H9 (cell line): ENCODE data around the gene MAGEB4. TPM values are rescaled to one million over a fixed set of nuclear protein-coding genes. Genes with fewer than 3 reads are reported as not detected.

Source experiments
- DNase-seq: peaks from one replicate; pipeline ENCODE4 v3.0.0-alpha.2; 2017
- H2AFZ ChIP-seq: one replicate; pipeline ENCODE4 v1.6.1; 2013; ENCODE audit warnings: mild to moderate bottlenecking, low read length, control low read depth, moderate library complexity
- H2AK5ac ChIP-seq: 2 replicates; pipeline ENCODE4 v1.6.1; 2013; ENCODE audit warnings: low read length, control low read depth, mixed read lengths; ENCODE audit not compliant: insufficient read length
- H2BK120ac ChIP-seq: one replicate; pipeline ENCODE4 v1.6.1; 2013; ENCODE audit warnings: low read depth, mild to moderate bottlenecking, low read length, control low read depth, inconsistent platforms; ENCODE audit not compliant: poor library complexity, severe bottlenecking
- H2BK12ac ChIP-seq: 2 replicates; pipeline ENCODE4 v1.6.1; 2013; ENCODE audit warnings: low read length, control low read depth, mixed read lengths, low read depth; ENCODE audit not compliant: insufficient read length
- H2BK15ac ChIP-seq: 2 replicates; pipeline ENCODE4 v1.6.1; 2013; ENCODE audit warnings: low read depth, low read length, control low read depth
- H2BK20ac ChIP-seq: one replicate; pipeline ENCODE4 v1.6.1; 2013; ENCODE audit warnings: low read depth, mild to moderate bottlenecking, low read length, control low read depth, inconsistent platforms; ENCODE audit not compliant: poor library complexity, severe bottlenecking
- H2BK5ac ChIP-seq: 2 replicates; pipeline ENCODE4 v1.6.1; 2013; ENCODE audit warnings: low read length, control low read depth, mixed read lengths; ENCODE audit not compliant: insufficient read length
- H3K14ac ChIP-seq: 2 replicates; pipeline ENCODE4 v1.6.1; 2013; ENCODE audit warnings: low read length, control low read depth; ENCODE audit not compliant: insufficient read depth
- H3K18ac ChIP-seq: 2 replicates; pipeline ENCODE4 v1.6.1; 2013; ENCODE audit warnings: low read depth, mild to moderate bottlenecking, mixed read lengths, low read length, control low read depth; ENCODE audit not compliant: insufficient read length
- H3K23ac ChIP-seq: 2 replicates; pipeline ENCODE4 v1.6.1; 2013; ENCODE audit warnings: low read length, control low read depth, mixed read lengths, low read depth; ENCODE audit not compliant: insufficient read length
- H3K23me2 ChIP-seq: 2 replicates; pipeline ENCODE4 v1.6.1; 2013; ENCODE audit warnings: low read depth, mild to moderate bottlenecking, mixed read lengths, low read length, control low read depth; ENCODE audit not compliant: insufficient read length, poor library complexity, severe bottlenecking
- H3K27ac ChIP-seq: 2 replicates; pipeline ENCODE4 v1.5.1; 2013; ENCODE audit warnings: low read length, control low read depth, mixed read lengths, low read depth; ENCODE audit not compliant: insufficient read length
- H3K27me3 ChIP-seq: 2 replicates; pipeline ENCODE4 v1.6.1; 2013; ENCODE audit warnings: low read length, control low read depth, inconsistent platforms; ENCODE audit not compliant: insufficient read depth
- H3K4ac ChIP-seq: 2 replicates; pipeline ENCODE4 v1.6.1; 2013; ENCODE audit warnings: low read depth, mild to moderate bottlenecking, control low read depth, inconsistent platforms, low read length, moderate library complexity
- H3K4me1 ChIP-seq: 2 replicates; pipeline ENCODE4 v1.6.1; 2013; ENCODE audit warnings: low read length, control low read depth, inconsistent platforms; ENCODE audit not compliant: insufficient read depth
- H3K4me2 ChIP-seq: 2 replicates; pipeline ENCODE4 v1.6.1; 2013; ENCODE audit warnings: low read length, control low read depth, mixed read lengths; ENCODE audit not compliant: insufficient read length, insufficient read depth
- H3K56ac ChIP-seq: 2 replicates; pipeline ENCODE4 v1.6.1; 2013; ENCODE audit warnings: low read depth, mild to moderate bottlenecking, mixed read lengths, low read length, control low read depth; ENCODE audit not compliant: insufficient read length
- H3K79me1 ChIP-seq: 2 replicates; pipeline ENCODE4 v1.6.1; 2013; ENCODE audit warnings: low read depth, mild to moderate bottlenecking, moderate library complexity, low read length, control low read depth, inconsistent platforms; ENCODE audit not compliant: insufficient read depth, poor library complexity, severe bottlenecking
- H3K79me2 ChIP-seq: 2 replicates; pipeline ENCODE4 v1.6.1; 2013; ENCODE audit warnings: low read length, control low read depth, inconsistent platforms; ENCODE audit not compliant: insufficient read depth
- H3K9ac ChIP-seq: 2 replicates; pipeline ENCODE4 v1.6.1; 2013; ENCODE audit warnings: low read length, control low read depth, mixed read lengths; ENCODE audit not compliant: insufficient read length; ENCODE audit errors: extremely low read depth
- H3K9me3 ChIP-seq: one replicate; pipeline ENCODE4 v1.6.1; 2013; ENCODE audit warnings: low read depth, low read length, inconsistent platforms; ENCODE audit not compliant: control insufficient read depth
- H3T11ph ChIP-seq: one replicate; pipeline ENCODE4 v1.6.1; 2013; ENCODE audit warnings: mild to moderate bottlenecking, low read length, control low read depth, inconsistent platforms
- H4K20me1 ChIP-seq: one replicate; pipeline ENCODE4 v1.6.1; 2013; ENCODE audit not compliant: control insufficient read depth, insufficient read length, insufficient read depth
- H4K5ac ChIP-seq: 2 replicates; pipeline ENCODE4 v1.6.1; 2013; ENCODE audit warnings: low read depth, mild to moderate bottlenecking, mixed read lengths, low read length, control low read depth; ENCODE audit not compliant: insufficient read length
- H4K8ac ChIP-seq: replicated peaks from 2 replicates; pipeline ENCODE4 v1.6.1; 2013; ENCODE audit warnings: low read length, control low read depth, mixed read lengths, low read depth; ENCODE audit not compliant: insufficient read length
- H4K91ac ChIP-seq: 2 replicates; pipeline ENCODE4 v1.6.1; 2013; ENCODE audit warnings: low read depth, mild to moderate bottlenecking, moderate library complexity, mixed read lengths, low read length, control low read depth; ENCODE audit not compliant: insufficient read length
- H3K27ac Mint-ChIP-seq, 3 experiments: 2 replicates in 2 of 3; 3 replicates in 1 of 3; pipeline ENCODE4 v1.8.0; 2020 to 2021; ENCODE audit warnings: mixed read lengths in 3 of 3, mild to moderate bottlenecking in 1 of 3, moderate library complexity in 1 of 3
- H3K27me3 Mint-ChIP-seq: 2 replicates; pipeline ENCODE4 v1.8.0; 2021; ENCODE audit warnings: low read depth, mild to moderate bottlenecking, moderate library complexity, mixed read lengths
- H3K36me3 Mint-ChIP-seq, 3 experiments: 2 replicates in 2 of 3; 3 replicates in 1 of 3; pipeline ENCODE4 v1.8.0; 2020 to 2021; ENCODE audit warnings: low read depth in 3 of 3, mixed read lengths in 3 of 3; ENCODE audit not compliant: insufficient read depth in 1 of 3
- H3K4me1 Mint-ChIP-seq, 2 experiments: 2 replicates each; pipeline ENCODE4 v1.8.0; 2020; ENCODE audit warnings: mixed read lengths in 2 of 2
- H3K4me3 Mint-ChIP-seq, 2 experiments: 2 replicates in 1 of 2; 3 replicates in 1 of 2; pipeline ENCODE4 v1.8.0; 2020 to 2021; ENCODE audit warnings: mild to moderate bottlenecking in 2 of 2, mixed read lengths in 2 of 2, moderate library complexity in 1 of 2
- H3K9me3 Mint-ChIP-seq, 2 experiments: 2 replicates in 1 of 2; 3 replicates in 1 of 2; pipeline ENCODE4 v1.8.0; 2020; ENCODE audit warnings: mild to moderate bottlenecking in 2 of 2, mixed read lengths in 2 of 2, moderate library complexity in 1 of 2
- WGBS: extraction: QIAGEN DNeasy Blood & Tissue Kit; methylation state at CpG from one replicate; pipeline ENCODE4 v1.1.7; 2013; ENCODE audit warnings: missing lambda C conversion rate, low lambda C conversion rate, mixed read lengths; ENCODE audit not compliant: insufficient read length; ENCODE audit errors: extremely low coverage; 5-methylcytosine and 5-hydroxymethylcytosine counted together
- total RNA-seq: library from RNA; stranded (reverse); gene quantifications from 2 replicates; pipeline ENCODE4 v1.2.1, GENCODE V29; 2021
- TF ChIP-seq, protein P1 (sequence below): fragments of 200-600 bp; sonication (generic); conservative IDR thresholded peaks from 3 replicates; pipeline ENCODE4 v1.8.0; 2021; ENCODE audit warnings: antibody characterized with exemption, mild to moderate bottlenecking

Gene MAGEB4
- total RNA-seq, 1 experiment from 2014 or later, result 0.11 TPM

DNA sequence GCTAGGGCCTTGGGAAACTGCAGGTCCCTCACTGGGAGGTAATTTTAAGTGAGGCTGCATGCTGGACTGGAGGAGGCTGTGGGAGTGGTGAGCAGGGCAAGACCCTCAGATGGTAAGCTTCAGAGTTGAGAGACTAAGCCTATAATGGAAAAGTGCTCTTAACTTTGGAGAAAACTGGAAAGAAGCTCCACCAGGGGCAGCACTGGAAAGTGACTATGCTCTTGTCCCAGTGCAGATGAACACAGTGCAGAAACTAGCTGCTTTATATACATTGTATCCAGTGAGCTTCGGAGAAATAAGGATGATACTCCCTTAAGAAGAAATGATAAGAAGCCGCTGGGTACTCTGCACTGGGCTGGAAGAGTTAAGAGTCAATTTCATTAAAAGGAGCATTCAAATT lies 29.6 kb upstream of the MAGEB4 start:
- Histone ChIP-seq H2BK5ac (no peak overlapping the region), H3K18ac (no peak overlapping the region), H3K56ac (no peak overlapping the region), H3K9me3 (no peaks in the 10 kb centered on the region), H2BK15ac (no peak overlapping the region), H3K4ac (no peak overlapping the region), H4K91ac (no peak overlapping the region), H3K23ac (no peak overlapping the region), H2AFZ (no peak overlapping the region), H3K23me2 (no peaks in the 10 kb centered on the region), H4K20me1 (no peaks in the 10 kb centered on the region), H2AK5ac (no peak overlapping the region), H2BK120ac (no peak overlapping the region), H3K14ac (no peak overlapping the region), H3K27me3 (no peaks in the 10 kb centered on the region), H3K4me2 (no peak overlapping the region), H3K27ac (no peak overlapping the region), H3K4me1 (no peaks in the 10 kb centered on the region), H4K5ac (no peak overlapping the region), H4K8ac (no peak overlapping the region), H3T11ph (no peak overlapping the region), H3K79me1 (no peaks in the 10 kb centered on the region), H2BK12ac (no peak overlapping the region), H3K79me2 (no peaks in the 10 kb centered on the region), H2BK20ac (no peak overlapping the region), H3K9ac (no peak overlapping the region)
- WGBS, result no CpG with 5 or more reads among the region's 2 CpGs
- H3K9me3 Mint-ChIP-seq, result peaks cover 18 to 68% of the 10 kb centered on the region in 2 experiments; a peak in 4 of 5 replicates
- H3K4me3 Mint-ChIP-seq, result no peak overlapping the region
- peaks cover 6% of the 10 kb centered on the region; the same call in 1 of the 2 replicates for H3K27me3 Mint-ChIP-seq
- DNase-seq, result no peak
- H3K27ac Mint-ChIP-seq, result no peak overlapping the region
- peaks cover 8 to 21% (median 13%) of the 10 kb centered on the region in 3 experiments for H3K36me3 Mint-ChIP-seq
- TF ChIP-seq, protein P1, sequence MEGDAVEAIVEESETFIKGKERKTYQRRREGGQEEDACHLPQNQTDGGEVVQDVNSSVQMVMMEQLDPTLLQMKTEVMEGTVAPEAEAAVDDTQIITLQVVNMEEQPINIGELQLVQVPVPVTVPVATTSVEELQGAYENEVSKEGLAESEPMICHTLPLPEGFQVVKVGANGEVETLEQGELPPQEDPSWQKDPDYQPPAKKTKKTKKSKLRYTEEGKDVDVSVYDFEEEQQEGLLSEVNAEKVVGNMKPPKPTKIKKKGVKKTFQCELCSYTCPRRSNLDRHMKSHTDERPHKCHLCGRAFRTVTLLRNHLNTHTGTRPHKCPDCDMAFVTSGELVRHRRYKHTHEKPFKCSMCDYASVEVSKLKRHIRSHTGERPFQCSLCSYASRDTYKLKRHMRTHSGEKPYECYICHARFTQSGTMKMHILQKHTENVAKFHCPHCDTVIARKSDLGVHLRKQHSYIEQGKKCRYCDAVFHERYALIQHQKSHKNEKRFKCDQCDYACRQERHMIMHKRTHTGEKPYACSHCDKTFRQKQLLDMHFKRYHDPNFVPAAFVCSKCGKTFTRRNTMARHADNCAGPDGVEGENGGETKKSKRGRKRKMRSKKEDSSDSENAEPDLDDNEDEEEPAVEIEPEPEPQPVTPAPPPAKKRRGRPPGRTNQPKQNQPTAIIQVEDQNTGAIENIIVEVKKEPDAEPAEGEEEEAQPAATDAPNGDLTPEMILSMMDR, result no peak; the same call in 2 of the 3 replicates
- H3K4me1 Mint-ChIP-seq, result 0 out of 4 replicates have a peak, but pooled peaks cover 0 to 4% of the 10 kb centered on the region in 2 experiments
